ENCODE measurements around the gene RBM45.

The RBM45 gene

DNA sequence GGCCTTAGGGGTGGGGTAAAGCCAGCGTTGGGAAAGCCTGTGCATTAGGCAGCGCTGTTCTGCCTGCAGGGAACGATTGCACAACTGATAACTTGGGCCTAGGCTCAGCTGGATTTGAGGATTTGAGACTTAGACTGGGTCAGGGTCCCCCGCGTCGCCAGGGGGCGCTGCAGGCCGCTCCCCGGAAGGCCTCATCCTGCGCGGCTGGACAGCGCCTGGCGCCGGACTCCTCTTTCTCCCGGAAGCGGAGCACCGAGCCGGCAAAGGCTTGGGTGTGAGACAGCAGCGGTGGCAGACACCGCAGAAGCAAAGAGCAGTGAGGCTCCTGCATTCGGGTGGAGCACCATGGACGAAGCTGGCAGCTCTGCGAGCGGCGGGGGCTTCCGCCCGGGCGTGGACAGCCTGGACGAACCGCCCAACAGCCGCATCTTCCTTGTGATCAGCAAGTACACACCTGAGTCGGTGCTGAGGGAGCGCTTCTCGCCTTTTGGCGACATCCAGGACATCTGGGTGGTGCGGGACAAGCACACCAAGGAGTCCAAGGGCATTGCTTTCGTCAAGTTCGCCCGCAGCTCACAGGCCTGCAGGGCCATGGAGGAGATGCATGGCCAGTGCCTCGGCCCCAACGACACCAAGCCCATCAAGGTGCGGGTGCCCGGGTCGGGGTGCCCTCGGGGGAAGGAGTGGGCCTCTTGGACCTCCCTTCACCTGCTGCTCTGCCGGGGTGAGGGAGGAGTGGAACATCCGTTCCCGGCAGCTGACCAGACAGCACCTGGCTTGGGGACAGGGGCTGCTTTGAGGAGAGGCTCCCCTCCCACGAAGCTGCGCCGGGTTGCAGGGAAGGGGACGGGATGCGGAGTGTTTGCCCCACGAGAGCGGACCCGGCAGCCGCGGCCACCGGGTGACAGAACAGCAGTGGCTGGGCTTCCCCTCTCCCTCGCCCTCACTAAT, at the start of gene RBM45:
Gene RBM45 (plus strand): TSS at position 236 of the 951 bp plus-strand sequence. CDS start 110 bp downstream, at position 346.
- peak within 1 kb of the TSS; percentile 89 for H3K4me3 ChIP-seq (ENCODE audit: low read depth, low read length)
- DNase-seq (ENCODE audit: low read depth), result peak; percentile 95
- TF ChIP-seq CTCF (IDR thresholded peaks at IDR 0.05; ENCODE audit: insufficient read depth, low read depth, low read length, missing control alignments), result peak; percentile 100

GRCh38 chr2:178066324-178066723, 45.9 kb upstream of the RBM45 start:
- TF ChIP-seq CTCF (IDR thresholded peaks at IDR 0.05; ENCODE audit: insufficient read depth, low read depth, low read length, missing control alignments), result no peak
- no peak overlapping the region for H3K4me3 ChIP-seq (ENCODE audit: low read depth, low read length)
- DNase-seq (ENCODE audit: low read depth), result no peak

DNA sequence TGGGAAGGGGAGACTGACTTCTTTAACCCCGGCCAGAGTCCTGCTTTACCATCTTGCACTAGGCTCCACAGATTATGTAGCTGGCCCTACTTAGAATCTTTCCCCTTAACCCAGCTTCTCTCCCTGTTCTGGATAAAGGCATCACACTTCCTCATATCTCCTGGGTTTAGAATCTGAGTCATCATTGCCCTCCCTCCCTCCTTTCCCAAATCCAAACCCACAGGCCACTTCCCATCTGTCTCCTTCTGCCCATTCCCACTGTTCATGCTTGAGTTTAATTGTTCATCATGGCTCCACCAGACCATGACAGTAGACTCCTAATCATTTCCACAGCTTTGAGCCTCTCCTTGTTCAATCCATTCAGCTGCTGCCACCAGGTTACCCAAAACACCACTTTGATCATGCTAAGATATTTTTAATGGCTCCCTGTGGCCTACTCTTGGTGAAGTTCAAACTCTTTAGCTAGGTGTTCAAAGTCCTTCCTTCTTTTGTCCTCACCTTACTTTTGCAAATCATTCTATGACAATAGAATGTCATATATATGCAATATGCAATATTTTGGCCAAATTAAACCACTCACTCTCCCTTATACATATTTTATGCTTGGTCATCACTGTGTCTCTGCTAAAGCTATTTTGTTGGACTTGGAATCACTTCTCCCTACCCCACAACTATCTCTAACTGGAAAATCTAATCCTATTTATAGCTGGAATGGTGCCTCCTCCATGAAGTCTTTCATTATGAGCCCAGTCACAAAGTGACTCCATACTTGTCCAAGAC, 45.2 kb upstream of the RBM45 start:
- no peak for TF ChIP-seq CTCF (IDR thresholded peaks at IDR 0.05; ENCODE audit: insufficient read depth, low read depth, low read length, missing control alignments)
- no peak overlapping the region for H3K4me3 ChIP-seq (ENCODE audit: low read depth, low read length)
- no peak for DNase-seq (ENCODE audit: low read depth)

GRCh38 chr2:178068823-178069454, 43.3 kb upstream of the RBM45 start:
- no peak overlapping the region for H3K4me3 ChIP-seq (ENCODE audit: low read depth, low read length)
- DNase-seq (ENCODE audit: low read depth), result no peak
- no peak for TF ChIP-seq CTCF (IDR thresholded peaks at IDR 0.05; ENCODE audit: insufficient read depth, low read depth, low read length, missing control alignments)

DNA sequence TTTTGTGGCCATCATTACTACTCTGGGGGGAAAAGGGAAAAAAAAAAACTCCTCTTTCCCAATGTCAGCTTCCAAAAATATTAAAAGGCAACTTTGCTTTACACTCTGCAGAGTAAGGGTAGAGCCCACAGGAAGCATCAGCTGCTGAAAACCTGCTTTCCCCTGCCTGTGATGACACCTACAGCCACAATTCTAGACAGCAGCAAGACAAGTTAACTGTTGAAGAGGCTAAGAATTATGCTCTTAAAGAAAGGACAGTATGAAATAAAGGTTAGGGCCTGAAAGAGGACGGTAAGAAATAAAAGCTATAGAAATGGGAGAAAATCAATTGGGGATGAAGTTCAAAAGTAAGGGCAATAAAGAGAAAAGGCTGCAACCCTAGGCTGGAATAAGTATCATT, 42.7 kb upstream of the RBM45 start:
- H3K4me3 ChIP-seq (ENCODE audit: low read depth, low read length), result no peak overlapping the region
- DNase-seq (ENCODE audit: low read depth), result no peak
- no peak for TF ChIP-seq CTCF (IDR thresholded peaks at IDR 0.05; ENCODE audit: insufficient read depth, low read depth, low read length, missing control alignments)

DNA sequence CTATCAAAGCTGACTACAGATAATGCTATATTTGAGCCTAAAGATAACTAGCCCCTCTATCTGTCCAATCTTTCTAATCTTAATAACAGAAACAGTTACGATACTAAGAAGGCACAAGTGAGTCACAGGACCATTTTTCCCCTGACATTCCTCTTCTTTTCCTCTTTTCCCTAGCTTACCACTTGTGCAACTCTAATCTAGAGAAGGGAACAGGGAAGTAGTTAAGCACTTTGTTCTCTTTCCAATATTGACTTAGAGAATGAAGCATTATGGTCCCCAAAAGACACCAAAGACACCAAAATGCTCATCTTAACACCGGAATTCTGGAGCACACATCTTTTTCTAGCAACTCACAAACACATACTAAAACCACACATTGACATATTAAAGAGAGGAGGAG, 41.4 kb upstream of the RBM45 start:
- no peak overlapping the region for H3K4me3 ChIP-seq (ENCODE audit: low read depth, low read length)
- no peak for DNase-seq (ENCODE audit: low read depth)
- no peak for TF ChIP-seq CTCF (IDR thresholded peaks at IDR 0.05; ENCODE audit: insufficient read depth, low read depth, low read length, missing control alignments)
